Measurements from ENCODE around the gene RESP18.
"Not testable (repeated sequence)": the region's sequence is repeated elsewhere in the genome, so short reads cannot be mapped to it uniquely, and the experiment has no call there.

Gene RESP18

GRCh38 chr2:219289195-219289536, 43.4 kb downstream of the RESP18 start:
- Histone ChIP-seq H3F3A (ENCODE audit: insufficient read depth, low read length) (no peaks in the 10 kb centered on the region), H3K4me2 (ENCODE audit: low read depth, low read length) (no peak overlapping the region), H2AFZ (ENCODE audit: low read length) (no peak overlapping the region), H4K20me1 (ENCODE audit: insufficient read depth, low read length) (no peaks in the 10 kb centered on the region), H3K9me3 (replicated peaks; ENCODE audit: insufficient read depth, low read length) (no peaks in the 10 kb centered on the region), H3K36me3 (replicated peaks; ENCODE audit: insufficient read depth, low read length) (no peaks in the 10 kb centered on the region), H3K79me2 (ENCODE audit: low read length) (no peaks in the 10 kb centered on the region), H3K4me1 (ENCODE audit: low read length) (no peaks in the 10 kb centered on the region), H3K27me3 (replicated peaks; ENCODE audit: insufficient read depth, low read length) (peaks cover 24% of the 10 kb centered on the region), H3K4me3 (ENCODE audit: low read length) (no peak overlapping the region), H3K27ac (ENCODE audit: low read length) (no peak overlapping the region), H3K9ac (ENCODE audit: low read length) (no peak overlapping the region), H3K9me2 (replicated peaks; ENCODE audit: insufficient read depth, low read length) (no peaks in the 10 kb centered on the region)
- no peak for TF ChIP-seq CTCF (IDR thresholded peaks at IDR 0.05; ENCODE audit: low read length)
- no peak for TF ChIP-seq EZH2 (optimal IDR thresholded peaks at IDR 0.05; ENCODE audit: low read depth, low read length)
- no peak for TF ChIP-seq EZH2phosphoT487 (IDR thresholded peaks at IDR 0.05; ENCODE audit: low read length)
- DNase-seq, result no peak

GRCh38 chr2:219287580-219288265, 44.8 kb downstream of the RESP18 start:
- Histone ChIP-seq H3K36me3 (replicated peaks; ENCODE audit: insufficient read depth, low read length) (no peaks in the 10 kb centered on the region), H3K9me3 (replicated peaks; ENCODE audit: insufficient read depth, low read length) (no peaks in the 10 kb centered on the region), H3K9me2 (replicated peaks; ENCODE audit: insufficient read depth, low read length) (no peaks in the 10 kb centered on the region), H3K27me3 (replicated peaks; ENCODE audit: insufficient read depth, low read length) (peaks cover 22% of the 10 kb centered on the region), H3K4me1 (ENCODE audit: low read length) (no peaks in the 10 kb centered on the region), H4K20me1 (ENCODE audit: insufficient read depth, low read length) (no peaks in the 10 kb centered on the region), H3K79me2 (ENCODE audit: low read length) (no peaks in the 10 kb centered on the region), H3K4me2 (ENCODE audit: low read depth, low read length) (no peak overlapping the region), H3F3A (ENCODE audit: insufficient read depth, low read length) (no peaks in the 10 kb centered on the region), H3K4me3 (ENCODE audit: low read length) (no peak overlapping the region), H3K9ac (ENCODE audit: low read length) (no peak overlapping the region), H2AFZ (ENCODE audit: low read length) (no peak overlapping the region), H3K27ac (ENCODE audit: low read length) (no peak overlapping the region)
- no peak for TF ChIP-seq CTCF (IDR thresholded peaks at IDR 0.05; ENCODE audit: low read length)
- no peak for TF ChIP-seq EZH2phosphoT487 (IDR thresholded peaks at IDR 0.05; ENCODE audit: low read length)
- no peak for TF ChIP-seq EZH2 (optimal IDR thresholded peaks at IDR 0.05; ENCODE audit: low read depth, low read length)
- no peak for DNase-seq

GRCh38 chr2:219287116-219287440, 45.5 kb downstream of the RESP18 start:
- DNase-seq; H3K36me3 ChIP-seq (replicated peaks; ENCODE audit: insufficient read depth, low read length); H3K4me3 ChIP-seq (ENCODE audit: low read length); H3K4me1 ChIP-seq (ENCODE audit: low read length); H2AFZ ChIP-seq (ENCODE audit: low read length); H3K9me2 ChIP-seq (replicated peaks; ENCODE audit: insufficient read depth, low read length); H3K27ac ChIP-seq (ENCODE audit: low read length); H3F3A ChIP-seq (ENCODE audit: insufficient read depth, low read length); H3K4me2 ChIP-seq (ENCODE audit: low read depth, low read length); H3K9me3 ChIP-seq (replicated peaks; ENCODE audit: insufficient read depth, low read length); H4K20me1 ChIP-seq (ENCODE audit: insufficient read depth, low read length); H3K79me2 ChIP-seq (ENCODE audit: low read length); H3K9ac ChIP-seq (ENCODE audit: low read length): not testable (repeated sequence)
- H3K27me3 ChIP-seq (replicated peaks; ENCODE audit: insufficient read depth, low read length), result peaks cover 16% of the 10 kb centered on the region

- Histone ChIP-seq H2AFZ (ENCODE audit: low read length) (no peak overlapping the region), H3K36me3 (replicated peaks; ENCODE audit: insufficient read depth, low read length) (no peaks in the 10 kb centered on the region), H3F3A (ENCODE audit: insufficient read depth, low read length) (no peaks in the 10 kb centered on the region), H3K9ac (ENCODE audit: low read length) (no peak overlapping the region), H3K4me1 (ENCODE audit: low read length) (no peaks in the 10 kb centered on the region), H3K9me2 (replicated peaks; ENCODE audit: insufficient read depth, low read length) (no peaks in the 10 kb centered on the region), H3K27ac (ENCODE audit: low read length) (no peak overlapping the region), H3K79me2 (ENCODE audit: low read length) (no peaks in the 10 kb centered on the region), H3K9me3 (replicated peaks; ENCODE audit: insufficient read depth, low read length) (no peaks in the 10 kb centered on the region), H4K20me1 (ENCODE audit: insufficient read depth, low read length) (no peaks in the 10 kb centered on the region), H3K4me3 (ENCODE audit: low read length) (no peak overlapping the region), H3K4me2 (ENCODE audit: low read depth, low read length) (no peak overlapping the region), H3K27me3 (replicated peaks; ENCODE audit: insufficient read depth, low read length) (peaks cover 11% of the 10 kb centered on the region)
- TF ChIP-seq EZH2 (optimal IDR thresholded peaks at IDR 0.05; ENCODE audit: low read depth, low read length), result no peak
- TF ChIP-seq EZH2phosphoT487 (IDR thresholded peaks at IDR 0.05; ENCODE audit: low read length), result no peak
- no peak for TF ChIP-seq CTCF (IDR thresholded peaks at IDR 0.05; ENCODE audit: low read length)
- no peak for DNase-seq
Measured at GRCh38 chr2:219286436-219287115, 46.0 kb downstream of the RESP18 start.

Data from MM.1S (cell line).